GM12874 (cell line): Measurements from ENCODE around the gene LAMP2.

Experiments
- CTCF ChIP-seq: IDR thresholded peaks from 2 replicates; pipeline ENCODE4 v1.5.1; 2011; ENCODE audit warnings: low read depth, mild to moderate bottlenecking, control low read depth, low read length, moderate library complexity; ENCODE audit not compliant: insufficient read depth

The LAMP2 gene

GRCh38 chrX:120379937-120380681, 89.0 kb downstream of the LAMP2 start:
- TF ChIP-seq CTCF, result no peak

- no peak for TF ChIP-seq CTCF
Measured at GRCh38 chrX:120378570-120378969, 90.5 kb downstream of the LAMP2 start.
